ENCODE data around the gene HLA-E. TPM values are rescaled to one million over a fixed set of nuclear protein-coding genes. Genes with fewer than 3 reads are reported as not detected.

HLA-E gene
- total and polyA plus RNA-seq, 2 of the 13 experiments (the other 11 are each of a cell fraction or from before 2014, with no cell fraction given), result 45.2 to 90.4 TPM

- TF ChIP-seq AKNA (CRISPR knock-in tag; IDR thresholded peaks at IDR 0.05; ENCODE audit: borderline replicate concordance) (peak; percentile 58; the same call in 1 of the 2 replicates), ZBTB33 (CRISPR knock-in tag; IDR thresholded peaks at IDR 0.05) (peak; percentile 50; the same call in 1 of the 2 replicates), FOXC1 (CRISPR knock-in tag; IDR thresholded peaks at IDR 0.05; ENCODE audit: borderline replicate concordance) (peak; percentile 79; the same call in 1 of the 2 replicates), FOXA3 (CRISPR knock-in tag; IDR thresholded peaks at IDR 0.05) (peak; percentile 85), HOXA7 (CRISPR knock-in tag; IDR thresholded peaks at IDR 0.05) (no peak), ZNF44 (CRISPR knock-in tag; IDR thresholded peaks at IDR 0.05) (no peak), USF2 (IDR thresholded peaks at IDR 0.05; ENCODE audit: low read depth, low read length) (no peak), USF2 (CRISPR knock-in tag; IDR thresholded peaks at IDR 0.05; ENCODE audit: borderline replicate concordance) (no peak), EED (CRISPR knock-in tag; IDR thresholded peaks at IDR 0.05) (no peak), PITX1 (CRISPR knock-in tag; IDR thresholded peaks at IDR 0.05) (no peak; the same call in 1 of the 2 replicates), PCBP2 (optimal IDR thresholded peaks at IDR 0.05; ENCODE audit: low read depth, low read length, poor library complexity, severe bottlenecking) (no peak), ZUFSP (CRISPR knock-in tag; IDR thresholded peaks at IDR 0.05; ENCODE audit: borderline replicate concordance) (no peak), ZNF619 (CRISPR knock-in tag; IDR thresholded peaks at IDR 0.05) (0 out of 2 replicates have a peak, but pooled peaks have one; percentile 57), NKX3-1 (CRISPR knock-in tag; IDR thresholded peaks at IDR 0.05) (peak; percentile 47; the same call in 1 of the 2 replicates), GZF1 (CRISPR knock-in tag; IDR thresholded peaks at IDR 0.05) (no peak), ZNF567 (CRISPR knock-in tag; IDR thresholded peaks at IDR 0.05; ENCODE audit: borderline replicate concordance) (peak; percentile 6; the same call in 1 of the 2 replicates), ELF1 (CRISPR knock-in tag; IDR thresholded peaks at IDR 0.05) (peak; percentile 89), NCOA5 (CRISPR knock-in tag; IDR thresholded peaks at IDR 0.05) (no peak), NR3C1 (CRISPR knock-in tag; IDR thresholded peaks at IDR 0.05) (no peak)
Observed at GRCh38 chr6:30515944-30516753, 26.8 kb downstream of the HLA-E start (continued).
